GM19463 (cell line): ENCODE measurements around the gene PHYHD1.
A peak's percentile ranks its signal among the peaks of the same experiment; 100 is the strongest.

Experiments
- ATAC-seq: cut with Tn5 transposase; IDR thresholded peaks from one replicate; pipeline ENCODE4 v1.9.1; 2021; ENCODE audit warnings: mild to moderate bottlenecking, moderate library complexity; ENCODE audit not compliant: unreplicated experiment

Gene PHYHD1

DNA sequence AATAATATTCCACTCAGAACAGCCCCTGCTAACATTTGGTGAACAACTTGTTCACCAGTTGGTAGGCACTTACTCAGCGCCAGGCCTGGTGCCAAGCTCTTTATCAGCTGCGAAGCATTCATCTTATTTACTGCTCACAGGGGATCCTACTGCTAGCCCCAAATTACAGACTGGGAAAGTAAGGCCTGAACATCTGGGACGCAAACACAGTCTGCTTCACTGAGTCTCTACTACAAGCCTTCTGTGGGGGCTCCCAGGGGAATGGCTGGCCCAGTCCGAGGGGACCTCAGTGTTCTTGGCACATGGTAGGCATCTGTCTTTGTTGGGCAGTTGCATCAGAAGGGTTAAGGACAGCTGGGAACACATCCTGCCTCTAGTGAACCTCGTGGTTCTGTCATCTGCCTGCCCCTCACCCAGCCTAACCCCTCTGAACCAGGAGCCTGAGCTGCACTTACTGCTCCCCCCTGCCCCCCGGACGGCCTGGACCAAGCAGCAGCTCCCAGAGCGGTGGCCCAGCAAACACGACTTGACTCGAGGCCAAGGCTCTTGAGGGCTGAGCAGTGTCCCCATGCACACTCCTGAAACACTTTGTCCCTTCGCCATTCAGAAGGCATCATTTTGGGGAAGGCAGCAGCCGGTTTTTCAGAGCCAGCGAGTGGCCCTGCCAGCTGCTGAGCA lies at the start of gene PHYHD1:
TSS of gene PHYHD1 (plus strand) at position 602 of the 678 bp plus-strand sequence. CDS start 1,342 bp downstream, outside the sequence.
- no peak for ATAC-seq

DNA sequence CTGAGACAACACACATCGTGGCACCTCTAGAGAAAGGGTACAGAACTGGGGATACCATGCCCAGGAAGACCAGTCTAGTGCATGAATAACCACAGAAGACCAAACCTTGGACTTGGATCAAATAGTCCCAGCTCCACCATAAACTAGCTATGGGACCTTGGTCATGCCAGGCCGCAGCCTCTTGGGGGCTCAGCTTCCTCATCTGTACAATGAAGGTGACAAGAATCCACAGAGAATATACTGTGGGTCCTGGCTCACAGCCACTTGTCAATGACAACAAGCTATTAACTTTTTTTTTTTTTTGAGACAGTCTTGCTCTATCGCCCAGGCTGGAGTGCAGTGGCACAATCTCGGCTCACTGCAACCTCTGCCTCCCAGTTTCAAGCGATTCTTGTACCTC lies 42.9 kb upstream of the PHYHD1 start:
- no peak for ATAC-seq

DNA sequence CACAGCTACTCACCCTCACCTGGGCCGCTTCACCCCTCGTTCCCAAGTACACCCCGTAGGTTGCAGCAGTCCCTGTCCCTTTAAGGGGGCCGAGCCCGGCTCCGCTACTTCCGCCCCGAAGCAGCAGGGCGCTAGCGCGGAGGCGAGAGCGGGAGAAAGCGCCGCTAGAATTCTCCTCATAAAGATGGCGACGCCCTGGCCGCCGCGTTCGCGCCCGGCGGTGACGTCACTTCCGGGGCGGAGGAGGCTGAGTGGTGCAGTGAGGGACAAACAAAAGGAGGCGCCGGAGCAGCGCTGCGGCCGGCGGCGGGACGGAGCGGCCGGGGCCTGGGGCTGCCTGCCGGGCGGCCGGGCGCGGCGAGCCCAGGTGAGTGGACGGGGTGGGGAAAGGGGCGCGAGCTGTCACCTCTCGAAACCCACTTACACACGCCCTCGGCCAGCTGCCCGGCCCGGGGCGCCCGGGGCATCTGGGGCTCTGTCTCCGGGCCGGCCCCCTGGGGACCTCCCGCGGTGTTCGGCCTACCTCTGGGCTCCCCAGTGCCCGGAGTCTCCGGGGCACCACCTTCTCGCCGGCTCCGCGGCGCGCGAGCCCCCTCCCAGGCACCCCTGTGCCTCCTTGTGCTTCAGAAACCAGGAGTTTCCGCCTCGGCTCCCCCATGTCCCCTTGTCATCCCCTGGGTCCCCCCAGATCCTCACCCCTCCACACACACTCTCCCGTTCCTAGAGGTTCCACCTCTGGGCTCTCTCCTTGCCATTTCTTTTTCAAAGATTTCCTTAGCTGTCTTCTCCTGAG lies 38.7 kb upstream of the PHYHD1 start, which contains the start of the genes KYAT1 and LRRC8A:
TSS of gene KYAT1 (minus strand) at position 67 of the 793 bp plus-strand sequence. CDS start 36,545 bp downstream, outside the sequence.
TSS of gene LRRC8A (plus strand) at position 250 of the 793 bp plus-strand sequence. CDS start 25,032 bp downstream, outside the sequence.
- ATAC-seq, result peak; percentile 92

DNA sequence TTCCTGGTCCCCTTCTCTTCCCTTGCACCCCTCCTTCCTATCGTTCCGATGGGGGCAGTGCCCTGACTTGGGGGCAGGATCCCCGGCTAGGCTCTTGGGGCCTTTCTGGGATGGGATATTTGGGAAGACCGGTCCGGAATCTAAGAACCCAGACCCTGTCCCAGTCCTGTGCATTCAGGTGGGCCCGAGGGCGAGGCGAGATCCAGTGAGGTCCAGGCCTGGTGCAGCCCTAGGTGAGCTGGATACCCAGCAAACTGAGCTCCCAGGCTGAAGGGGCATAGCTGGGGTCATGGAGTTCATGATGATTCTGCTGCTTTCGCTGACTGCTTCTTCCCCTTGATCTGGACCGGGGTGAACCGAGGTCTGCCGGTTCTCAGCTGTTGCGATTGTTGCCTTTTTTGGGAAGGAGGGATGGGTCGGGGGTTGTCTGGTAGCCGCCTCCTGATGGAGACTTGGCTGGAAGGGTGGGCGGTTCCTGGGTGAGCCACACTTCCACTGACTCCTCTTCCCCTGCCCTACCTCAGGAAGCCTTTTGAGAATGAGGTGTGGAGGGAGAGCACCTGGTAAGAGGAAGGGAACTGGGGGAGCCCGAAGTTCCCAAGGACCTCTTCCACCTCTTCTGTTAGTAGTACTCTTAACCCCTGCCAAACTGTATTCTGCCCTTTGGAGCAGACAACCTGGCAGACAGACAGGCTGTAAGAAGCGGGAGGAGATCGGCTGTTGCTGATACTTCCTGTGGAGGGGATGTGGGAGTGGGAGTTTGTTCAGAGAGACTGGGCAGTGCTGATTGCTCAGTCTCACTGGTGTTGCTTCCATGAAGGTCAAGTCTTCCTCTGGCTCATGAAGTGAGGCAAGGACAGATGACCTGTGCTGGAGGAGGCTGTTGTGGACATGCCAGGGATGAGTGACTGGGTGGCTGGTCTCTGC lies 37.8 kb upstream of the PHYHD1 start:
- no peak for ATAC-seq

DNA sequence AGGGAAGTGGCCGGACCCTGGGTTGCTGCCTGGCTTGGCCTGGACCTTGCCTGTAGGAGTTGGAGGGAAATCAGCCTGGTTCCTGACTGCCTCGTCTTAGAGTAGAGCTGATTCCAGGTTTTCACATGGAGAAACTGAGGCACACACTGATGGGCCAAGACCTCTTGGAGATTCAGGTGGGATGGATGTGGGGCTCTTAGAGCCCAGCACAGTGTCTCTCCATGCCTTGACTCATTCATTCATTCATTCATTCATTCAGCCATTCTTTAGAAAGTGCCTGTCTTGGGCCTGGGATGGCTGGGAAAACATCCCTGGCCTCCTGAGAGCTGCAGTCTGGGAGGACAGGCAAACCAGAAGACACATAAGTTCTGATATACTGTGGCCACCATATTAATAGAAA lies 36.6 kb upstream of the PHYHD1 start:
- ATAC-seq, result no peak

DNA sequence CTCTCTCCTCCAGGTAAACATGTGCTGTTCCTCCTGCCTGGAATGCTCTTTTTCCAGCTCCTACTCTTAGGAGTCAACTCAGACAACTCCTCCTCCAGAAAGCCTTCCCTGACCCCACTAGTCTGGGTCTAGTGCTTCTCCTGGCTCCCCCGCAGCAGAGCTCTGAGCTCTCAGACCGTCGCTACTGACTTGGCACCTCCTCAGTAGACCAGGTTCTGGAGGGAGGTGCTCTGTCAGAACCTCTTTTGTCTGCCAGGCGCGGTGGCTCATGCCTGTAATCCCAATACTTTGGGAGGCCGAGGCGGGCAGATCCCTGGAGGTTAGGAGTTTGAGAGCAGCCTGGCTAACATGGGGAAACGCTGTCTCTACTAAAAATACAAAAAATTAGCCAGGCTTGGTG lies 35.4 kb upstream of the PHYHD1 start:
- ATAC-seq, result no peak

DNA sequence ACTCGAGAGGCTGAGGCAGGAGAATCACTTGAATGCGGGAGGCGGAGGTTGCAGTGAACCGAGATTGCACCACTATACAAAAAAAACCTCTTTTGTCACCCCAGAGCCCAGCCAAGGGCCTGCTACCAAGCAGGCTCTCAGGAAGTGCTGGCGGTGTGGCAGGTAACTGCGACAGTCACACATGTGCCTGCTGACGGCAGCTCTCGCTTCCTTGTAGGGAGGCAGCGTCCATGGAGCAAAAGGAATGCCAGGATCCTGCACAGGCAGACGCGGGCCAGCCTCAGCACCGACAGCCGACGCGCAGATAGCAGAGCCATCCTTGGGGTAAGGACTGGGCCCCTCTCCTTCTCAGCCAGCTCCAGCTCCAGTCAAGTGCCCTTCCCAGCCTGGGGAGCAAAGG lies 35.0 kb upstream of the PHYHD1 start:
- no peak for ATAC-seq

DNA sequence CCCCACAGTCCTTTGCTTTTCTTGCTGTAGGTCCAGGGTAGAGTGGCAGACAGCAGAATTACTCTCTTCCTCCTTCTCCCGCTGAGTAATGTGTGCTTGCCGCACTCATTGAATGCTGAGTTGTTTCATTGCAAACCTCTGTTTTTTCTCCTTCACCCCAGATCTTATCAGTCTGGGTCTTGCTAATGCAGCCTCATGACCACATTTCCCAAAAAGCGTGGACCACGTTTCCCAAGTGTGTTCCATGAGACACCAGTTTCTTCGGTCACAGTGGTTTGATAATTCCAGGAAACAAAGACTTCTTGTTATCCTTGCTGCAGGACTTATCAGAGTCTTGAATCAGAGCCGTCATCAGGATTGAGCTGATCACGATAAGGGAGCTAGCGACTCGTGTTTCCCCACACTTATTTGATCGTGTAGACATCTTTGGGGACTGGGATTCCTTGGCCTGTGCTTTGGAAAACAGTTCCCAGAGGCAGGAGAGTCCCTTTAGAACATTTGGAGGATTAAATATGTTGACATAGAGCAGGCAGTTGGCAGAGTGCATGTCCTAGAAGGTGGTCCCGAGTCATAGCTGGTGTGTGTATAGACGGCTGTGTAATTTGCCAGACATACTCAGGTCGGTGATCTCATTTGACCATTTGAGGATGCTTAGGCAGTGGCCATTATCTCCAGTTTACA lies 34.4 kb upstream of the PHYHD1 start:
- no peak for ATAC-seq

DNA sequence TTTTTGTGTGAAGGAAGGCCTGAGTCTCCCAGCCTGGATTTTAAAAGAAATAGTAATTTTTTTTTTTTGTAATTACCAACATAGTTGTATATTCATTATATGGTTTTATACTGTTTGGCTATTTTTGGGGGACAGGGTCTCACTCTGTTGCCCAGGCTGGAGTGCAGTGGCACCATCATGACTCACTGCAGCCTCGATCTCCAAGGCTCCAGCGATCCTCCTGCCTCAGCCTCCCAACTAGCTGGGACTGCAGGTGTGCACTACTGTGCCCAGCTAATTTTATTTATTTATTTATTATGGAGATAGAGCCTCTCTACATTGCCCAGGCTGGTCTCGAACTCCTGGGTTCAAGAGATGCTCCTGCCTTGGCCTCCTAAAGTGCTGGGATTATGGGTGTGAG lies 33.7 kb upstream of the PHYHD1 start:
- ATAC-seq, result no peak

DNA sequence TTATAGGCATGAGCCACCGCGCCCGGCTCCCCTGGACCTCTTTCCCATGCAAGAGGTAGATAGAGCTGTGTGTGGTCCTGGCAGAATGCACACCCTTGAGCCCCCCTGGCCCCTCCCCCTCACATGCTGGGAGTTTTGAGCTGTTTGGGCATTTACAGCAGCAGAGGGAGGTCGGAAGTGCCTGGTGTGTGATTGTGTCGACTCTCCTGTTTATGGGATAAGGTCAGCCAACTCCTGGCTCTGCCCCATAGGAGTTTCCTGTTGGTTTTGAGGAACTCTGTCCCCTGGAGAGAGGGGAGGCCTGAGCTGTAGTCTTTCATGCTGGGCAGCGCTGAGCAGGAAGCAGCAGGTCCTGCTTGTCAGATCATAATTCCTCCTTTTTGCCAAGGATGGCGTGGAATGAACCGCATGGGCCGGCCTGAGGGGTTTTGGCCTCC lies 32.9 kb upstream of the PHYHD1 start:
- ATAC-seq, result no peak

DNA sequence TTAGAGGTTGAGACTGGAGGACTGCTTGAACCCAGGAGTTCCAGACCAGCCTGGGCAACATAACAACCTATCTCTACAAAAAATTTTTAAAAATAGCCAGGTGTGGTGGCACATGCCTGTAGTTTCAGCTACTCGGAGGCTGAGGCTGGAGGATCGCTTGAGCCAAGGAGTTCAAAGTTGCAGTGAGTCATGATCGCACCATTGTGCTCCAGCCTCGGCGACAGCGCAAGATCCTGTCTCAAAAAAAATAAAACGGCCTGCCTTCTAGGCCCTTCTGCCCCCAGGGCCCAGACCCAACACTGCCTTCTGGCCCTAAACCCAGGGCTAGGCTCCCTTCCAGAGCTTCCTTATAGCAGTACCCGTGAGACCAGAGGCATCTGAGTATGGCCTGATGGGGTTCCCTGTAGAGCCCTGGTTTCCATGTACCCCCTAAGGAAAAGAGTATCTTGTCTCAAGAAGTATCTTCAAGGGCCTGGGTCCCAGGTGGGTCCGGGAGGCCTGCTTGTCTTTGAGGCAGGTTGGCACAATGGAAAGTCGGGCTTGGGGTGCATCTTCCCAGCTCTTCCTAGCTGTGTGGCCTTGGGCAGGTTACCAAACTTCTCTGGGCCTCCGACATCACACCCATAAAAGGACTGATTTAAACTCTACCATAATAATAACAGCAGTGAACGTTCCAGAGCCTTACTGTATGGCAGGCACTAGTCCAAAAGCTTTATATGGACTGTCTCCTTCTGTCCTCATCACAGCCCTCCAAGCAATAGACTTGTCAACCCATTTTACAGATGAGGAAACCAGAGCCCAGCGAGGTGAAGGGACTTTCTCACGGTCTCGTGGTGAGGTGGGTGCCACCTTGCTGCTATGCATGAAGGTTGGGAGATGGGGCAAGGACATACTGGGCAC lies 29.2 kb upstream of the PHYHD1 start:
- ATAC-seq, result no peak

DNA sequence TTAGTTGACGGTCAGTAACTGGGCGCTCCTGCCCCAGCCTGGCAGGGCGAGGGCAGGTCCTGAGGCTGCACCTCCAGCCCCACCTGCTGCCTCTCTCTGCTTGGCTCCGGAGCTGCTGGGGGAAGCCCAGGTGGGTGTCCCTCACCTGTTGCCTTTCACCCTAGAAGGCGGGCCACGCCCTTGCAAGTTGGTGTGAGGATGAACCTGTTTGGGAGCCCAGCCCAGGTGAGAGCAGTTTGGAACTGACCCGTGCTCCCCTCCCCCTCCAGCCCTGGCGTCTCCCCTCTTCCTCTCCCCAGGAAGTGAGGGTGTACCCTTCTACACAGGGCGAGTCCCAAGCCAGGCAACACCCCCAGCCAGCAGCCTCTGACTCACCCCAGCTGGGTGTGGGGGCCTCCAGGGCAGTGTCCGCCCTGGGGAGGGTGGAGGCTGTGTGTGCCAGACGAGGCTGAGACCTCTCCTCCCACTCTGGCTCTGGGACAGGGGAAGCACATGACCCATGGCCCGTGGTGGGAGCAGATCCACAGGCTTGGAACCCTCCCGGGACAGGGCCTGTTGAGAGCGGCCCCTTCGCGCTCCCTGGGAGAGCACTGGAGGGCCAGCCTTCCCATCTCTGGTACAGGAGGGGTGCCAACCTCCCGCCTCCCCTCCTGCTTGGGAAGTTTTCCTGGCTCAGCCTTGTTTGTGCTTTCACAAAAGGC lies 28.4 kb upstream of the PHYHD1 start:
- ATAC-seq, result no peak

DNA sequence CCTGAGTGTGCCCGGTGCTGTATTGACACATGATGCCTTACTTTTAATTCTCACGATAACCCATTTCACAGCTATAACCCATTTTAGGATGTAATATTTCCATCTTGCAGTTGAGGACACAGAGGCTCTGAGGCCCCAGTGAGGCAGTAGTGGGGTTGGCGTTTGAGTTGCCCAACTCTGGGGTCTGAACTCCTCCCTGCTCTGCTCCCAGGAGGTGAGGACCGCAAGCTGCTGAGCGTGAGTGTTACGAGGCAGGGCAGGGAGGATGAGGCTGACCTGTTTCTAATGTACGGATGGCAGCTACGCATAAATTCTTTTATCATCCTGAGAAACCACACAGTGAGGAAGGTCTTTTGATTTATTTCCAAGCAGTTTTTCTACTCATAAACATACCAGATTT lies 27.4 kb upstream of the PHYHD1 start:
- no peak for ATAC-seq

DNA sequence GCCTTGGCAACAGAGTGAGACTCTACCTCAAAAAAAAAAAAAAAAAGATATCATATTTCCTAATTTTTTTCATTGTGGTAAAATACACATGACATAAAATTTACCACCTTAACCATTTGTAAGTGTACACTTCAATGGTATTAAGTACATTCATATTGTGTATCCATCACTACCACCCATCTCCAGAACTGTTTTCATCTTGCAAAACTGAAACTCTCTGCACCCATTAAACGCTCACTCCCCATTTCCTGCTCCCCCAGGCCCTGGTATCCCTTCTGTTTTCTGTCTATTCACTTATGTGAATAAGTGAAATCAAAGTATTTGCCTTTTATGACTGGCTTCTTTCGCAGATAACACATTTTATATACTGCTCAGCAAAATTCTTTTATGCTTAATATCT lies 26.0 kb upstream of the PHYHD1 start:
- no peak for ATAC-seq

DNA sequence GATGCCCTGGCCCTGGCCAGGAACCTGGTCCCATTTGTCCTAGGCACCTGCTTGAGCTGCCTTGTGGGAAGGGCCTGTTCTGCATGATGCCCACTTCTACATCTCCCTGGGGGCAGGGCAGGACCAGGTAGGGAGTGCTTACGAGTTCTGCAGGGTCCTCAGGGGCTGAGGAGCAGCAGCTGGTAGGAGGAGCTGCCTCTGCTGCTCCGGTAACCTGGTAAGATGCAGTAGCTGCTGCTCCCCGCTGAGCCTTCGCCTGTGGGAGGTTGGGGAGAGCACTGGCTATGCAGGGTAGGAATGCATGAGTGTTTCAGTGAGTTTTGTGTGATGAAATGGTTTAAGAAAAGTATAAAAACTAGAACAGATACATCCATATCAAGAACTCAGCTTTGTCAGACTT lies 25.2 kb upstream of the PHYHD1 start:
- no peak for ATAC-seq

DNA sequence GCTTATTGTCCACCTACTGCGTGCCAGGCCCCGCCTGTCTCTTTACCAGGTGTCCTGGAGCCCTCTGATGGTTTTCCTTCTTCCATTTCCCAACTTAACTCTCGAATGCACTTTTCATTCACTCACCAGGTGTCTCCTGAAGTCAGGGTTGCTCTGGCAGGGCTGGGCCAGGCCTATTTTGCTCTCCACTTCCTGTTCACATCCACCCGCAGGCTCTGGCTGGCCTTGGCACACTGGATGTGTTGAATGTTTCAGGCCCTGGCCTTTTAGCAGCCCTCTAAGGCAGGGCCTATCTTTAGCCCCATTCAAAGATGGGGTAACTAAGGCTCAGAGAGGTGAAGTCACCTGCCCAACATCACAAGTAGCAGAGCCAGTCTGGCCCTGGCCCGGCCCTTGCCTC lies 22.4 kb upstream of the PHYHD1 start:
- no peak for ATAC-seq

DNA sequence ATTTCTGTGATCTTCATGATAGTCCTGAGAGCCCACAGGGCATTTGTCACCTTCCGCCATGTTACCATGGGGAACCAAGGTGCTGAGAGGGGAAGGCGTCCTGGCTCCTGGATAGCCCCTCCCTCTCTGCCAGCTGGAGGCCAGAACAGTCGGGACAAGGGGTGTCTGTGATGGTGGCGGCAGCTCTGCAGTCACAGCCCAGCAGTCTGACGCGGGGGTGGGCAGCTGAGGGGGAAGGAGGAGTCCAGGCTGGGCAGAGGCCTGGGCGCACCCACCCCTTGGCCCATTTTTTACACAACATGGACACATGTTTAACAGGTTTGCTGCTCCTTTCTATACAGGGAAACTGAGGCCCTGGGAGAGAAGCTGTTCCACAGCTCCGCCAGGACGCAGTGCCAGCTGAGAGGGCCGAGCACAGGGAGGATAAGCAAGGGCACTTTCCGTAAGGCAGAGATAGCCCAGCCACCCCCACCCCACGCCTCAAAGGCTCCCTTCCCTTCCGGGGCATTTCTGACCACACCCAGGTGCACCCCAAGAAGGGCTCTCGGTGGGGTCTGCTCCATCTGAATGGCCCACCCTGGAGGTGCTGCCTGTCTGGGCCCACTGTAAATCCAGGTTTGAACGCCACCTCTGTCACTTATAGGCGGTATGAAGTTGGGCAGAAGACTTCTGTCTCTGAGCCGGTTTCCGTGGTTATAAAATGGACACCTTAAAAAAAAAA lies 21.8 kb upstream of the PHYHD1 start:
- no peak for ATAC-seq
